Keratinocyte (primary cell): ENCODE measurements around the gene PDF. TPM values are rescaled to one million over a fixed set of nuclear protein-coding genes. Genes with fewer than 3 reads are reported as not detected.

Source experiments
- DNase-seq: peaks from one replicate; pipeline ENCODE4 v3.0.0-alpha.2; 2011; ENCODE audit warnings: low read depth, missing footprints, low spot score
- FAIRE-seq: peaks from 2 replicates; lab custom pipeline; 2011; peaks lifted over from hg19 to GRCh38; lab: Jason Lieb, UNC
- H2AFZ ChIP-seq: 2 replicates; pipeline ENCODE4 v1.6.0; 2012; ENCODE audit warnings: low read length, control low read depth, inconsistent platforms; ENCODE audit not compliant: control insufficient read depth
- H3K27ac ChIP-seq: 2 replicates; pipeline ENCODE4 v1.5.1; 2011; ENCODE audit warnings: low read length; ENCODE audit not compliant: control insufficient read depth, insufficient read depth
- H3K27me3 ChIP-seq: 3 replicates; pipeline ENCODE4 v1.6.0; 2011; ENCODE audit warnings: low read length; ENCODE audit not compliant: control insufficient read depth, insufficient read depth; ENCODE audit errors: extremely low read depth
- H3K36me3 ChIP-seq, 2 experiments: 2 replicates in 1 of 2; 3 replicates in 1 of 2; pipeline ENCODE4 v1.5.1; 2011; ENCODE audit warnings: low read length in 2 of 2, mild to moderate bottlenecking in 1 of 2; ENCODE audit not compliant: control insufficient read depth in 2 of 2, insufficient read depth in 2 of 2; ENCODE audit errors: extremely low read depth in 1 of 2
- H3K4me1 ChIP-seq: 3 replicates; pipeline ENCODE4 v1.5.1; 2011; ENCODE audit warnings: low read length; ENCODE audit not compliant: control insufficient read depth, insufficient read depth; ENCODE audit errors: extremely low read depth
- H3K4me2 ChIP-seq: 3 replicates; pipeline ENCODE4 v1.6.0; 2011; ENCODE audit warnings: low read depth, low read length; ENCODE audit not compliant: control insufficient read depth, insufficient read depth; ENCODE audit errors: extremely low read depth
- H3K4me3 ChIP-seq, 3 experiments: fragments of 200-600 bp in 1 of 3; sonication (generic) in 1 of 3; 2 replicates in 2 of 3; 3 replicates in 1 of 3; pipeline ENCODE4 v1.5.1; 2011 to 2016; ENCODE audit warnings: low read length in 3 of 3, mild to moderate bottlenecking in 3 of 3, control low read depth in 2 of 3, inconsistent platforms in 1 of 3, low read depth in 1 of 3, mixed read lengths in 1 of 3, mixed run types in 1 of 3, moderate library complexity in 1 of 3; ENCODE audit not compliant: control insufficient read depth in 2 of 3, insufficient read depth in 2 of 3; ENCODE audit errors: extremely low read depth in 1 of 3
- H3K79me2 ChIP-seq: 2 replicates; pipeline ENCODE4 v1.6.0; 2012; ENCODE audit warnings: low read length; ENCODE audit not compliant: control insufficient read depth, insufficient read depth
- H3K9ac ChIP-seq: 3 replicates; pipeline ENCODE4 v1.6.0; 2011; ENCODE audit warnings: low read length; ENCODE audit not compliant: control insufficient read depth, insufficient read depth; ENCODE audit errors: extremely low read depth
- H3K9me1 ChIP-seq: 3 replicates; pipeline ENCODE4 v1.6.0; 2011; ENCODE audit warnings: low read length; ENCODE audit not compliant: control insufficient read depth, insufficient read depth; ENCODE audit errors: extremely low read depth
- H3K9me3 ChIP-seq: 2 replicates; pipeline ENCODE4 v1.5.1; 2012; ENCODE audit warnings: low read depth, low read length; ENCODE audit not compliant: control insufficient read depth
- H4K20me1 ChIP-seq: 3 replicates; pipeline ENCODE4 v1.6.0; 2011; ENCODE audit warnings: low read length; ENCODE audit not compliant: control insufficient read depth, insufficient read depth; ENCODE audit errors: extremely low read depth
- EZH2 ChIP-seq: IDR thresholded peaks from one replicate; pipeline ENCODE4 v1.6.1; 2012; ENCODE audit warnings: inconsistent platforms, mild to moderate bottlenecking, low read length, moderate library complexity
- dilution Hi-C: fragments of 300-500 bp; cut with MboI; formaldehyde crosslinking; loops from one replicate; pipeline ENCODE4 v1.7.0; 2020; ENCODE audit warnings: low sequenced_read_pairs; ENCODE audit not compliant: extremely low pct_ligation_motif_present
- polyA plus RNA-seq, 5 experiments: library from polyadenylated mRNA; depleted of rRNA in 3 of 5; stranded (reverse) in 3 of 5; stranded (forward) in 1 of 5; unstranded in 1 of 5; fragments of >200 nt; gene quantifications; 1 replicate in 1 of 5; 2 replicates in 3 of 5; 3 replicates in 1 of 5; pipeline versions ENCODE4 v1.2.1 to v1.2.3, GENCODE V29; 2011 to 2012; ENCODE audit warnings: missing spikeins in 2 of 5, low read depth in 1 of 5, low replicate concordance in 1 of 5
- TF ChIP-seq, protein P1 (sequence below), 3 experiments: IDR thresholded peaks in 1 of 3; conservative IDR thresholded peaks in 1 of 3; optimal IDR thresholded peaks in 1 of 3; 2 replicates in 2 of 3; 3 replicates in 1 of 3; pipeline versions ENCODE3 to v1.5.1; 2011; ENCODE audit warnings: low read length in 3 of 3, mild to moderate bottlenecking in 3 of 3, moderate library complexity in 2 of 3, control low read depth in 1 of 3, inconsistent platforms in 1 of 3; ENCODE audit not compliant: insufficient read depth in 2 of 3; ENCODE audit errors: extremely low read depth in 1 of 3

Gene PDF
- polyA plus RNA-seq, 1 donor (not counting 4 experiments of a cell fraction or from before 2014, with no cell fraction given), result 3.0 TPM

DNA sequence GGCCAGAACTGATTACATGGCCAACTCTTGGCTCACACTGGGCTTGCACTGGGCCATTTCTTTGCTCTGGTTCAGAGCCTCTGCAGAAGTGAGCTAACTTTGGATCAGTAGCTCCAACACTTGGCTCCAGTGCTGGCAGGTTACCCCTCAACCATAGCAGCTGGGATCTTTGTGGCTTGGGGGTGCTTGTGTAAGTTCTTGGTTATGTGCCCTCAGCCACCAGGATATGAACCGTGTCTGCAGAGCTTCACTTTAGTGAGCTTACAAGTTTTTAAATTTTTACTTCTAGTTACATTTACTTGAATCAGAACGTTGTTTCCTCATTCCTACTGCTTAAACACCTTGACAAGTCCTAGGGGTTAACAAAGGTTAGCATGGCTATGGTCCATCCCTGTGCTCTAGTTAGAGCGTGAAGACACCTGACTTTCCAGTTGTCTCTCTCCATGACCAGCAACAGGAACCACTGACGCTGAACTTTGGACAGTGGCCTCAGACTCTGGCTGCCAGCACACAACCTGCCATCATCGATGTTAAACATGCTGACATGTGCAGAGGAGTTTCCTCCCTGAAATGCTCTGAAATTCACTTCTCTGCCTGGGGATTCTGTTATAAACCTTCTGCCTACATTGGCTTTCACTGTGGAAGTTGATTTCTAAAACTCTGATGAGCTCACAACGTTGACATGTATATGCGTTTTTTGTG lies 4.1 kb downstream of the PDF start:
- Histone ChIP-seq H3K27me3 (no peaks in the 10 kb centered on the region), H3K4me2 (no peak overlapping the region), H3K79me2 (peaks cover 72% of the 10 kb centered on the region), H3K4me1 (peaks cover 15% of the 10 kb centered on the region), H3K9me1 (no peaks in the 10 kb centered on the region), H3K4me3 (no peak overlapping the region), H3K36me3 (peaks cover 26 to 45% of the 10 kb centered on the region in 2 experiments), H3K9ac (no peak overlapping the region), H3K9me3 (no peaks in the 10 kb centered on the region), H4K20me1 (peaks cover 11% of the 10 kb centered on the region), H3K27ac (no peak overlapping the region), H2AFZ (no peak overlapping the region)
- DNase-seq (no peak), FAIRE-seq (no peak)
- TF ChIP-seq EZH2, result no peak
- TF ChIP-seq, protein P1, sequence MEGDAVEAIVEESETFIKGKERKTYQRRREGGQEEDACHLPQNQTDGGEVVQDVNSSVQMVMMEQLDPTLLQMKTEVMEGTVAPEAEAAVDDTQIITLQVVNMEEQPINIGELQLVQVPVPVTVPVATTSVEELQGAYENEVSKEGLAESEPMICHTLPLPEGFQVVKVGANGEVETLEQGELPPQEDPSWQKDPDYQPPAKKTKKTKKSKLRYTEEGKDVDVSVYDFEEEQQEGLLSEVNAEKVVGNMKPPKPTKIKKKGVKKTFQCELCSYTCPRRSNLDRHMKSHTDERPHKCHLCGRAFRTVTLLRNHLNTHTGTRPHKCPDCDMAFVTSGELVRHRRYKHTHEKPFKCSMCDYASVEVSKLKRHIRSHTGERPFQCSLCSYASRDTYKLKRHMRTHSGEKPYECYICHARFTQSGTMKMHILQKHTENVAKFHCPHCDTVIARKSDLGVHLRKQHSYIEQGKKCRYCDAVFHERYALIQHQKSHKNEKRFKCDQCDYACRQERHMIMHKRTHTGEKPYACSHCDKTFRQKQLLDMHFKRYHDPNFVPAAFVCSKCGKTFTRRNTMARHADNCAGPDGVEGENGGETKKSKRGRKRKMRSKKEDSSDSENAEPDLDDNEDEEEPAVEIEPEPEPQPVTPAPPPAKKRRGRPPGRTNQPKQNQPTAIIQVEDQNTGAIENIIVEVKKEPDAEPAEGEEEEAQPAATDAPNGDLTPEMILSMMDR (optimal IDR thresholded peaks at IDR 0.05 in 1 of 3, IDR thresholded peaks at IDR 0.05 in 1 of 3, conservative IDR thresholded peaks at IDR 0.05 in 1 of 3; ENCODE audit: extremely low read depth in 1 of 3, insufficient read depth in 2 of 3, low read length in 3 of 3), result no peak
- dilution Hi-C loops, result no loop called here

DNA sequence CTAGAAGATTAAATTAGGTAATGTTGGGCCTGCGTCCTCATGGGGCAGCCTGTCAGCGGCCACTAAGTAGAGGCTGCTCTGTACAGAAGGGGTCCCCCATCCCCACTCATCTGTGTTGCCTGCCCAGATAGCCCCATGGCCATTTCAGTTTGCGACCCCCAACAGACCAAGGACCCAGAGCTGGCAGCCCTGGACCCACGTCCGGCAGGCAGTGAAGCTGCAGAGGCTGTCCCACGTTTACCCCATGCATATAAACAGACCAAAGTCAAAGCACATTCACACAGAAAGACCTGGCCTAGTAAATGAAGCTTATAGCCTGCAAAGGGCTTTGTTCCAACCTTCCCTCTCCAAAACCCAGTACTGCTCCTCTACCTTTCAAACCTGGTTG lies 4.6 kb downstream of the PDF start:
- Histone ChIP-seq H3K9ac (no peak overlapping the region), H4K20me1 (peaks cover 13% of the 10 kb centered on the region), H2AFZ (no peak overlapping the region), H3K4me2 (no peak overlapping the region), H3K27me3 (no peaks in the 10 kb centered on the region), H3K36me3 (peaks cover 30 to 50% of the 10 kb centered on the region in 2 experiments), H3K4me3 (no peak overlapping the region), H3K4me1 (peaks cover 15% of the 10 kb centered on the region), H3K9me3 (no peaks in the 10 kb centered on the region), H3K79me2 (peaks cover 76% of the 10 kb centered on the region), H3K9me1 (no peaks in the 10 kb centered on the region), H3K27ac (no peak overlapping the region)
- dilution Hi-C loops, result no loop called here
- FAIRE-seq, result no peak
- no peak for TF ChIP-seq EZH2
- TF ChIP-seq, protein P1 (optimal IDR thresholded peaks at IDR 0.05 in 1 of 3, IDR thresholded peaks at IDR 0.05 in 1 of 3, conservative IDR thresholded peaks at IDR 0.05 in 1 of 3; ENCODE audit: extremely low read depth in 1 of 3, insufficient read depth in 2 of 3, low read length in 3 of 3), result no peak
- DNase-seq, result no peak
